Mucosa of descending colon (tissue), 3 donors: ENCODE results near the gene MYO3B. TPM values are rescaled to one million over a fixed set of nuclear protein-coding genes. Genes with fewer than 3 reads are reported as not detected.
A peak's percentile ranks its signal among the peaks of the same experiment; 100 is the strongest.

Experiments used
- ATAC-seq: fragments of 200-7000 bp; cut with Tn5 transposase; one replicate; pipeline ENCODE4 v1.9.1; 2020; ENCODE audit warnings: mild to moderate bottlenecking, moderate library complexity
- DNase-seq, 3 donors: peaks; one replicate each; pipeline ENCODE4 v3.0.0-alpha.2; 2020
- H3K36me3 ChIP-seq: fragments of 200-600 bp; one replicate; pipeline ENCODE4 v1.8.0; 2021; ENCODE audit warnings: low read depth, mild to moderate bottlenecking
- H3K4me1 ChIP-seq: fragments of 200-600 bp; one replicate; pipeline ENCODE4 v1.8.0; 2021; ENCODE audit warnings: low read depth, mild to moderate bottlenecking
- H3K4me3 ChIP-seq: fragments of 200-600 bp; one replicate; pipeline ENCODE4 v1.8.0; 2021; ENCODE audit warnings: mild to moderate bottlenecking
- H3K9me3 ChIP-seq: fragments of 200-600 bp; one replicate; pipeline ENCODE4 v1.8.0; 2021; ENCODE audit warnings: mild to moderate bottlenecking
- intact Hi-C, 2 donors: fragments of 100-400 bp; cut with DNase I in 1 of 2; cut with micrococcal nuclease in 1 of 2; formaldehyde crosslinking; loops; one replicate each; pipeline versions ENCODE4 v1.11.0 to v1.11.1; 2022; cut with DNase I, micrococcal nuclease
- total RNA-seq, 3 donors: library from RNA; stranded (reverse); fragmentation: NEBNext Ultra II Directional in 2 of 3; extraction: Animal tissue kit (Norgen Biotek cat#: 25700) in 2 of 3; gene quantifications; one replicate each; pipeline versions ENCODE4 v1.2.1 to v1.2.4, GENCODE V29; 2021 to 2023
- TF ChIP-seq, protein P1 (sequence below): fragments of 200-600 bp; IDR thresholded peaks from one replicate; pipeline ENCODE4 v1.8.0; 2022; ENCODE audit warnings: antibody characterized with exemption, mild to moderate bottlenecking
- donor health status: DM: no; HTN: no; CAD: no; lungs with moderate emphysema.
- donor health status: DM: no; HTN: no; CAD: no.
- donor health status: DM: no; HTN: yes; CAD: no.

MYO3B gene
- total RNA-seq, 3 donors from 2014 or later, result 0.06 to 0.39 (median 0.09) TPM

DNA sequence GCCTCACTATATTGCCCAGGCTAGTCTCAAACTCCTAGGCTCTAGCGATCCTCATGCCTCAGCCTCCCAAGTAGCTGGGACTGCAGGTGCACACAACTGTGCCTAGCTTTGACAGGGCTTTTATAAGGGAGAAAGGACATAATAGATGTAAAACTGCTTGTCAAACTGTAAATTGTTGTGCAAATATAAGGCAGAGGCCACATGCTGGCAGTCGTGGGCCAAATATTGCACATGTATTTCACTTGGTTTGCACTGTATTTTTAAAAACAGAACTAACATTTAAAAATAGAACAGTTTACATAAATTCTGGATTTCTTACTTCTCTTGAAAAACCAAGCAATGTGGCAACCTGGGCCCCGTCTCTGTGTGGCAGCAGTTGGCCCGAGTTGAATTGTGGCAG is 31.2 kb upstream of the MYO3B start:
- Histone ChIP-seq H3K4me1 (no peaks in the 10 kb centered on the region), H3K4me3 (no peak overlapping the region), H3K9me3 (no peaks in the 10 kb centered on the region), H3K36me3 (no peaks in the 10 kb centered on the region)
- DNase-seq, result no peak
- intact Hi-C loops, result no loop called here
- no peak for ATAC-seq
- TF ChIP-seq, protein P1, sequence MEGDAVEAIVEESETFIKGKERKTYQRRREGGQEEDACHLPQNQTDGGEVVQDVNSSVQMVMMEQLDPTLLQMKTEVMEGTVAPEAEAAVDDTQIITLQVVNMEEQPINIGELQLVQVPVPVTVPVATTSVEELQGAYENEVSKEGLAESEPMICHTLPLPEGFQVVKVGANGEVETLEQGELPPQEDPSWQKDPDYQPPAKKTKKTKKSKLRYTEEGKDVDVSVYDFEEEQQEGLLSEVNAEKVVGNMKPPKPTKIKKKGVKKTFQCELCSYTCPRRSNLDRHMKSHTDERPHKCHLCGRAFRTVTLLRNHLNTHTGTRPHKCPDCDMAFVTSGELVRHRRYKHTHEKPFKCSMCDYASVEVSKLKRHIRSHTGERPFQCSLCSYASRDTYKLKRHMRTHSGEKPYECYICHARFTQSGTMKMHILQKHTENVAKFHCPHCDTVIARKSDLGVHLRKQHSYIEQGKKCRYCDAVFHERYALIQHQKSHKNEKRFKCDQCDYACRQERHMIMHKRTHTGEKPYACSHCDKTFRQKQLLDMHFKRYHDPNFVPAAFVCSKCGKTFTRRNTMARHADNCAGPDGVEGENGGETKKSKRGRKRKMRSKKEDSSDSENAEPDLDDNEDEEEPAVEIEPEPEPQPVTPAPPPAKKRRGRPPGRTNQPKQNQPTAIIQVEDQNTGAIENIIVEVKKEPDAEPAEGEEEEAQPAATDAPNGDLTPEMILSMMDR, result no peak

DNA sequence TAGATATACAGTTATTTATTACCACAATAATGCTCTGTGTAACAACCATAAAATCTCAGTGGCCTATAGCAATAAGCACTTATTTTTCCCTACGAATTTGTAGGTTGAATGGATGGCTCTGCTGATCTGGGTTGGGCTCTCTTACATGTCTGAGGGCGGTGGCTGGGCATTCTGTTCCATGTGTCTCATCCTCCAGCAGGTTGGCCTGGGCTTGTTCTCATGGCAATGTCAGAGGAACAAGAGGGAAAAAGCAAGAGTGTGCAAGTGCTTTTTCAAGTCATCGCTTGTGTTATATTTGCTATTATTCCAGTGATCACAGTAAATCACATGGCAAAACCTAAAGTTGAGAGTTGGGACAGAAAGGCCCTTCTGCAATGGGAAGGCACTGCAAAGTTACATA is 30.4 kb upstream of the MYO3B start:
- TF ChIP-seq, protein P1, result no peak
- no peaks in the 10 kb centered on the region for H3K36me3 ChIP-seq
- intact Hi-C loops, result no loop called here
- H3K4me3 ChIP-seq, result no peak overlapping the region
- no peak for DNase-seq
- H3K4me1 ChIP-seq, result no peaks in the 10 kb centered on the region
- ATAC-seq, result no peak
- no peaks in the 10 kb centered on the region for H3K9me3 ChIP-seq

DNA sequence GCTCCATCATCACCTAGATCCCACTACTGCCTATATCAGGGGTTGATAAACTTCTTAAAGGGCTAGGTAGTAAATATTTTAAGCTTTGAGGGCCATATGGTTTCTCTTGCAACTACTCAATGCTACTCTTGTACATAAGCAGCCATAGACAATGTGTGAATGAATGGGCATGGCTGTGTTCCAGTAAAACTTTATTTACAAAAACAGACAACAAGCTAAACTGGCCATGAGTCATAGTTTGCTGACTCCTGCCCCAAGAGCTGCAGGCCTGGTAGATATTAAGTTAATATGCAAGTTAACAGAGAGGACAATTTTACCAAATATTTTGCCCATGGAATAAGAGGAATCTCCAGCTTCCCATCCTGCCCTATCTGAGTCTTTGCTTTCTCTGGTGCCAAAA is 29.8 kb upstream of the MYO3B start:
- Histone ChIP-seq H3K36me3 (no peaks in the 10 kb centered on the region), H3K4me3 (no peak overlapping the region), H3K4me1 (no peaks in the 10 kb centered on the region), H3K9me3 (no peaks in the 10 kb centered on the region)
- DNase-seq (no peak), ATAC-seq (no peak)
- TF ChIP-seq, protein P1, result no peak
- intact Hi-C loops, result no loop called here

DNA sequence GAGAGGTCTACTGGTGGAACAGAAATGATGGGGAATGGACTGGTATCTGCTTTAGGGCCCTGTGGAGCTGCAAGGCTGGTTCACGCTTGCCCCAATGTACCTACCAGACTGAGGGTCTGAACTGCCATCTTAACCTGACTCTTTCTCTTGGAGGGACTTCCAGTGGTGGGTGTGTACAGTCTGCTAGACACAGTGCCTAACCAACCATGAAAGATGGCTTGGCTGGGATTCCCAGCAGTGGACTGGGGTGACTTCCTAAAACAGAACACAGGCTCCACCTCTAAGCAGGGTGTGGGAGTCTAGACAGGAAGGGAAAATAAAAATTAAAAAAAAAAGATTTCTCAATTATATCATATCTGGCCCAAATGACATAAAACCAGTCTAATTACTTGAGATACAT is 25.5 kb upstream of the MYO3B start:
- intact Hi-C loops, result no loop called here
- no peak for ATAC-seq
- no peak overlapping the region for H3K4me3 ChIP-seq

DNA sequence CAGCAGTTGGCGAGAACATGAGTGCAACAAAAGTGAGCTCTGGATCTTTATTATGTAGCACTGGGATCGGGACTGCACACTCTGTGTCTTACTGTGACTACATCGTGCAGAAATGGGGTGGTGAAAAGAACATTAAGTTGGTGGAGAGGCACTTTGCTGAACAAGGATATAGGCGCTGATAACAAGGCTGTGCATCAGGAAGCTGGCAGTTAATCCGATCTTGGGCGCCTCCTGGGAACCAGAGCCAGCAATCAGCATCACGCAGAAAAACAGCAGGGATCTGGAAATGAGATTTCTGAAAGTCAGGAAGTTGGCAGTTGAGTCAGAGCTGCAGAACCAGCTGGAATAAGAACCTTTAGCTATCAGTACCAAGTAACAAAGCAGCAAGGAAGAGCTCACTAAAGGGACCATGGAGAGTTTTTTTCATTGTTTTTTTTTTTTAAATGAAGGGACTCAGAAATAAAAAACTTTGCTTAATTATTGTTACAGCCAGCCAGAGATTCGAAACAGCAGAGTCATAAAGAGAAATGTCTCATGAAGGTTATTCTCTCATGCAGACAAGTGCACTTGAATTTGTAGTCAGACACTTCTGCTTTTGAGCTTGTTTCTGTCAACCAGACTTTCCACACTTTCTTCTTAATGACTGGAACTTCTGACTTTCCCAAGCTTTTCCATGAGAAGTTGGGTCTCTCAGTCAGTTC is 22.8 kb upstream of the MYO3B start:
- intact Hi-C loops, result no loop called here
- Histone ChIP-seq H3K36me3 (no peaks in the 10 kb centered on the region), H3K9me3 (no peaks in the 10 kb centered on the region), H3K4me1 (no peaks in the 10 kb centered on the region), H3K4me3 (no peak overlapping the region)
- no peak for DNase-seq
- peak; percentile 25 for ATAC-seq
- TF ChIP-seq, protein P1, result no peak

More for the DNA sequence above, 25.5 kb upstream of the MYO3B start:
- H3K4me1 ChIP-seq, result no peaks in the 10 kb centered on the region
- no peak for DNase-seq
- H3K36me3 ChIP-seq, result no peaks in the 10 kb centered on the region
- H3K9me3 ChIP-seq, result no peaks in the 10 kb centered on the region
- TF ChIP-seq, protein P1, result no peak
